Activated CD4-positive, CD25-positive, alpha-beta regulatory T cell treated with anti-CD3 and anti-CD28 coated beads, Interleukin-2, amount 50 U/mL, for 72 hours (primary cell): ENCODE data around the gene PLPPR2.
"Not testable (repeated sequence)": the region's sequence is repeated elsewhere in the genome, so short reads cannot be mapped to it uniquely, and the experiment has no call there.

Experiments
- DNase-seq: peaks from one replicate; pipeline ENCODE4 v3.0.0; 2021

PLPPR2 gene

GRCh38 chr19:11342429-11342828, 12.8 kb upstream of the PLPPR2 start:
- DNase-seq = no peak

- DNase-seq = no peak
Measured at GRCh38 chr19:11345122-11345803, 10.0 kb upstream of the PLPPR2 start.

- DNase-seq = peak; percentile 98
Measured at GRCh38 chr19:11346104-11346940, 8.9 kb upstream of the PLPPR2 start, which contains the start of the genes CCDC159 and TMEM205. TSS of gene CCDC159 (plus strand) at chr19:11346519. CDS start at chr19:11346607, 88 bp downstream. TSS of gene TMEM205 (minus strand) at chr19:11346268. CDS start at chr19:11345619, 649 bp downstream.

- DNase-seq = no peak
Measured at GRCh38 chr19:11347546-11348039, 7.6 kb upstream of the PLPPR2 start.

GRCh38 chr19:11349171-11349570, 6.1 kb upstream of the PLPPR2 start:
- DNase-seq = no peak

- DNase-seq = not testable (repeated sequence)
Measured at GRCh38 chr19:11354102-11354501, 1.1 kb upstream of the PLPPR2 start.

GRCh38 chr19:11356074-11356397, 804 bp downstream of the PLPPR2 start:
- no peak for DNase-seq

- no peak for DNase-seq
Measured at GRCh38 chr19:11356676-11357550, 1.7 kb downstream of the PLPPR2 start.

GRCh38 chr19:11359421-11359820, 4.2 kb downstream of the PLPPR2 start:
- no peak for DNase-seq

- no peak for DNase-seq
Measured at GRCh38 chr19:11361037-11361770, 6.0 kb downstream of the PLPPR2 start.

GRCh38 chr19:11361771-11362731, 6.8 kb downstream of the PLPPR2 start:
- no peak for DNase-seq

- DNase-seq = no peak
Measured at GRCh38 chr19:11363881-11364280, 8.6 kb downstream of the PLPPR2 start.

GRCh38 chr19:11364296-11364904, 9.2 kb downstream of the PLPPR2 start:
- no peak for DNase-seq

- DNase-seq = no peak
Measured at GRCh38 chr19:11364935-11365334, 9.7 kb downstream of the PLPPR2 start.

- no peak for DNase-seq
Measured at GRCh38 chr19:11365557-11366117, 10.4 kb downstream of the PLPPR2 start.

GRCh38 chr19:11367528-11367927, 12.3 kb downstream of the PLPPR2 start:
- no peak for DNase-seq

- no peak for DNase-seq
Measured at GRCh38 chr19:11370744-11371143, 15.5 kb downstream of the PLPPR2 start.

- DNase-seq = no peak
Measured at GRCh38 chr19:11373166-11373884, 18.1 kb downstream of the PLPPR2 start.

GRCh38 chr19:11373885-11374432, 18.7 kb downstream of the PLPPR2 start:
- no peak for DNase-seq
